Right renal pelvis (tissue), 4 donors: ENCODE measurements around the gene TPST1. TPM values are rescaled to one million over a fixed set of nuclear protein-coding genes. Genes with fewer than 3 reads are reported as not detected.
"Not testable (repeated sequence)": the region's sequence is repeated elsewhere in the genome, so short reads cannot be mapped to it uniquely, and the experiment has no call there.

ENCODE experiments used
- DNase-seq, 4 donors: peaks; one replicate each; pipeline ENCODE4 v3.0.0-alpha.2; 2013; ENCODE audit warnings: low read depth in 4 of 4, low spot score in 3 of 4, missing footprints in 1 of 4
- polyA plus RNA-seq, 4 donors: library from polyadenylated mRNA; unstranded; fragments of 120-200 nt; gene quantifications; one replicate each; pipeline ENCODE4 v1.2.1, GENCODE V29; 2013; ENCODE audit not compliant: insufficient read length in 4 of 4

TPST1 gene
- polyA plus RNA-seq, 4 donors: 45.8 to 54.3 (median 49.6) TPM

DNA sequence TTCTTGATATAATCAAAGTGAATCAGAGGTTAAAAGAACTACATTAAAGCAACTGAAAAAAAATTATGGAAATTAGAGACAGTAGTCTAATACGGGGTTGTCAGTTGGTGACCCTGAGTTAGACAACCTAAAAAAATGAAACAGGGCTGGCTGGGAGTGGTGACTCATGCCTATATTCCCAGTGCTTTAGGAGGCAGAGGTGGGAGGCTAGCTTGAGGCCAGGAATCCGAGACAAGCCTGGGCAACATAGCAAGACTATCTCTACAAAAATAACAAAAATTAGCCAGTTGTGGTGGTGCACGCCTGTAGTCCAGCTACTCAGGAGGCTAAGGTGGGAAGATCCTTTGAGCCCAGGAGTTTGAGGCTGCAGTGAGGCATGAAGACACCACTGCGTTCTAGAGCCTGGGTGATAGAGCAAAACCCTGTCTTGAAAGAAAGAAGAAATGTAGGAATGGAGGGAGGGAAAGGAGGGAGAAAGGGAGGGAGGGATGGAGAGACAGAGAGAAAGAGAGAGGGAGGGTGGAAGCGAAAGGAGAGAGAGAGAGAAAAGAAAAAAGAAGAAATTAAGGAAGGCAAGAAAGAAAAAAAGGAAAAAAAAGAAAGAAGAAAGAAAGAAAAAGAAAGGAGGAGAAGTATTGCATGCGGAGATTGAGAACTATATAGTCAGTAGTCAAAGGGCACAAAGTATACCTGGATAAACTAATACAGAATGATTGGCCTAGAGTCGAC lies 166.1 kb downstream of the TPST1 start:
- DNase-seq: no peak

DNA sequence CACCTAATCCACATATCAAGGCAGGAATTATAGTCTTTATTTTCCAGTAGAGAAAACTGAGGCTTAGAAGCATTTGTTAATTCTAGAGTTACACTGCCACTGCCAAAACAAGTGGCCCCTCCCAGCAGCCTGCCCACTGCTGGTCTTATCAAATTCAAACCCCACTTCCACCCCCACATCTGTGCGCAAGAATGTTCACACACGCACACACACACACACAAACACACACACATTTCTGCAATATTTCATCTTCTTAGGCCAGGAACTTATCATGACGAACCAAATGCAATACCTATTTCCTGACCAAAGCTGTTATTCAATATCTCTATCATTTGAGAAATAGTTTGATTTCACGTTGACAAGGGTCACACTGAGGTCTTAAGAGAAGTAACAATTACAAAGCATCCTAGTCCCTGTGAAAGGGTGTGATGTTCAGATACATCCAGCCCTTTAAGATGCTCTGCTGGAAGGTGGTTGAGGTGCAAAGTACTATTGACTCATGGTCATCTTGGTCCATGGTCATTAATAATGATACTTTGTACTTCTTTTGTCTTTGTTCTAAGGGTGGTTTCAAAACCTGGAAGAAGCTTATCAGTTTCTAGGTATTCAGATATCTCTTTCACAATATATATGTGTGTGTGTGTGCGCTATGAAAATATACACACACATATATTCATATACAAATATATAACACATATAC lies 169.2 kb downstream of the TPST1 start:
- not testable (repeated sequence) for DNase-seq

DNA sequence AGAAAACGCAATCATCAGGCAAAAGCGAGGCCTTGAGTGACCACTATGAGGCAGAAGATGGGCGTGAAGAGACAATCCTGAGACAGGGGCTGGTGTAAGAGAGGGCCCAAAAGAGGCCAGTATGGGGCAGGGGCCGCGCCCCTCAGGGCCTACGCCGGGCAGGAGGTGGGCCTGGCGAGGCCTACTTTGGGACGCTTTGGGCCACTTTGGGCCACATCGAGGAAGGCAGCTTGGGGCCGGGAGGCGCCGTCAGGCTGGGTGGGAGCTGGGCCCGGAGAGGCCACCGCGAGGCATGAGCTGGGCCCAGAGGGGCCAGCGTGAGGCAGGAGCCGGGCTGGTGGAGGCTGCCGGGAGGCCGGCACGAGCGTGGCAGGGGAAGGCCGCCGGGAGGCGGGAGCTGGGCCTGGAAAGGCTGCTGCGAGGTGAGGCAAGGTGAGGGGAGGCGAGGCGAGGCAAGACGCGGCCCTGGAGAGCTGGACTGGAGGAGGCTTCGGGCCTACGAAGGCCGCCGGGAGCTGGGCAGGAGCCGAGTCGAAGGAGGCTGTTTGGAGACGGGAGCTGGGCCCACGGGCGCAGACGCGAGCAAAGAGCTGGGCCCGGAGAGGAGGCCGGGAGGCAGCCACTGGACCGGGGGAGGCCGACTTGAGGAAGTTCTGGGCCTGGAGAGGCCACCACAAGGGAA lies 171.3 kb downstream of the TPST1 start:
- DNase-seq: no peak

DNA sequence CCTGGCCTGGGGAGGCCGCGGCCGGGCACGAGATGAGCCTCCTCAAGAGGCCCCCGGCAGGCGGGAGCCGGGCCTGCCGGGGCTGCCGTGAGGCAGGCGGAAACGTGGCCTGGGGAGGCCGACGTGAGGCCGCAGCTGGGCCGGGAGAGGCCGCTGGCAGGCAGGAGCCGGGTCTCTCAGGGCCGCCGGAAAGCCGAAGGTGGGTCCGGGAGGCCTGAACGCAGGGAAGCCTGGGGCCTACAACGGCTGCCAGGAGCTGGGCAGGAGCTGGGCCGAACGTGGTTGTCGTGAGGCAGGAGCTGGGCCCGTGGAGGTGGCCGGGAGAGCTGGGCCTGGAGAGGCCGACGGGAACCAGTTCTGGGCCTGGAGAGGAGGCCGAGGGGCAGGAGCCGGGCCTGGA lies 171.9 kb downstream of the TPST1 start:
- no peak for DNase-seq

DNA sequence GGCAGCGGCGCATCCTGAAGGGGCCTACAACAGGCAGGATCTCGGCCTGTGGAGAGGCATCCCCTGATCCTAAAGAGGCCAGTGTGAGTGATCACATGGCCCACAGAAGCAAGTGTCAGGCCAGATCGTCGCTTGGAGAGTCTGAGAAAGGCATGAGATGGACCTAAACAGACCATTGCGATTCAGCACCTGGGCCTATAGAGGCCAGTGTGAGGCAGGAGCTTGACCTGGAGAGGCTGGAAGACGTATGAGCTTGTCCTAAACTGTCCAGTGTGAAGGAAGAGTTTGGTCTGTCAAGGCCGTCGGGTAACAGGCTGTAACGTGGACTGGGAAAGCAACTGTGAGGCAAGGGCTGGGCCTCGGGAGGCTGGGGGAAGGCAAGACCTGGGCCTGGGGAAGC lies 172.6 kb downstream of the TPST1 start:
- no peak for DNase-seq

DNA sequence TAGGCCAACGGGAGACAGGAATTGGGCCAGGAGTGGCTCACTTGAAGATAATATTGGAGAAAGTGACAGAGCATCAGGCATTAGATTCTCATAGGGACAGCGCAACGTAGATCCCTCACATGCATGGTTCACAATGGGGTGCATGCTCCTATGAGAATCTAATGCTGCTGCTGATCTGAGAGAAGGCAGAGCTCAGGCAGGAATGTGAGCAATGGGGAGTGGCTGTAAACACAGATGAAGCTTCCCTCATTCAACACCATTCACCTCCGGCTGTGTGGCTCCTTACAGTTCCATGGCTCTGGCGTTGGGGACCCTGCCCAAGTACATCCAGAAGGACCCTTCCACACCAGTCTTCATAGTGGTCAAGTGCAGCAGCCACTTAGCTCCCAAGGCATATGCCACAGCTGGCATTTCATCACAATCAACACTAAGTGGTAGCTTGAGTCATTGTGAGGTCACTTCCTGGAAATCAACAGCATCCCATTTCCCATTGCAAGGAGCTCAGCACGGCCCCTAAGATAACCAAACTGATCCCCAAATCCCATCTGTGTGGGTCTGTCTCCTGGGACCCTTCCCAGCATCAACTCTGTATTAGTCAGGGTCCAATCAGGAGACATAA lies 174.5 kb downstream of the TPST1 start:
- no peak for DNase-seq

DNA sequence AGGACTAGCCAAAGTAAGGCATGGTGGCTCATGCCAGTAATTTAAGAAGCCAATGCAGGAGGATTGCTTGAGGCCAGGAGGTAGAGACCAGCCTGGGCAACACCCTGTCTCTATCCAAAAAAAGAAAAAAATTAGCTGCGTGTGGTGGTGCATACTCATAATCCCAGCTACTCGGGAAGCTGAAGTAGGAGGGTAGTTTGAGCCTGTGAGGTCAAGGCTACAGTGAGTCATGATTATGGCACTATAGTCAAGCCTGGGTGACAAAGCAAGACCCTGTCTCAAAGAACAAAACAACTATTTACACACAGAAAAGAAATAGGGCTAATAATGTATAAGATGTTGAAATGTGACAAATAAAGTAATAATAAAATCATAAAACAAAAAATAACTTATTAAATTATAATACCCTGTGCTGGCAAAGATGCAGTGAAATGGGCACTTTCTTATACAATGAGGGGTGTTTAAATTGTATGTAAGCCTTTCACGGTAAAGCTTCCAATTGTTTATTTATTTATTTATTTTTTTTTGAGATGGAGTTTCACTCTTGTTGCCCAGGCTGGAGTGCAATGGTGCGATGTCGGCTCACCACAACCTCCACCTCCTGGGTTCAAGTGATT lies 175.2 kb downstream of the TPST1 start:
- no peak for DNase-seq

DNA sequence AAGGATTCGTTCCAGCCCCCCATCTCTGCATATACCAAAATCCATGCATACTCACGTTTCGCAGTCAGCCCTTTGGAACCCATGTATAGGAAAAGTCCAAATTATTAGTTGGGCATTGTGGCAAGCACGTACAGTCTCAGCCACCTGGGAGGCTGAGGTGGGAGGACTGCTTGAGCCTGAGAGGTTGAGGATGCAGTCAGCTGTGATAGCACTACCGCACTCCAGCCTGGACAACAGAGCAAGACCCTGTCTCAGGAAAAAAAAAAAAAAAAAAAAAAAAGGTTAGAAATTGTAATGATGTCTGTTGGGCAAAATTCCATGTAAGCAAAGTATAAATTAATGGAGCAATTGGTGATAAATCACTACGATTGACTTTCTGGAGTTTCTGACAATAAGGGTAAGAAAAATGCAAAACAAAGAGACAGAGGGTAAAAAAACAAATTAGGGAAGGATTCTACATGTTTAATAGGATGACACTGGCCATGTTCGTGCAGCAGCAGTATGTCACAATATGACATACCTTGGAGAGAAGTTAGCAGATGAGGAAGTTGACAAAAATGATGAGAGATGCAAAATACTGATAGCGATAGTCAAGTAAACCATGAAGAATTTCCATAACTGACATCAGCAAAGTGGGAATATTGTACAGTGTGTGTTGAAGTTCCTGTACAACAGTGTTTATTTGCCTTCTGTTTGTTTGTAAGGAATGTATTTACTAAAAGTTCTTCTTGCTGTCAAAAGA lies 177.2 kb downstream of the TPST1 start:
- not testable (repeated sequence) for DNase-seq

DNA sequence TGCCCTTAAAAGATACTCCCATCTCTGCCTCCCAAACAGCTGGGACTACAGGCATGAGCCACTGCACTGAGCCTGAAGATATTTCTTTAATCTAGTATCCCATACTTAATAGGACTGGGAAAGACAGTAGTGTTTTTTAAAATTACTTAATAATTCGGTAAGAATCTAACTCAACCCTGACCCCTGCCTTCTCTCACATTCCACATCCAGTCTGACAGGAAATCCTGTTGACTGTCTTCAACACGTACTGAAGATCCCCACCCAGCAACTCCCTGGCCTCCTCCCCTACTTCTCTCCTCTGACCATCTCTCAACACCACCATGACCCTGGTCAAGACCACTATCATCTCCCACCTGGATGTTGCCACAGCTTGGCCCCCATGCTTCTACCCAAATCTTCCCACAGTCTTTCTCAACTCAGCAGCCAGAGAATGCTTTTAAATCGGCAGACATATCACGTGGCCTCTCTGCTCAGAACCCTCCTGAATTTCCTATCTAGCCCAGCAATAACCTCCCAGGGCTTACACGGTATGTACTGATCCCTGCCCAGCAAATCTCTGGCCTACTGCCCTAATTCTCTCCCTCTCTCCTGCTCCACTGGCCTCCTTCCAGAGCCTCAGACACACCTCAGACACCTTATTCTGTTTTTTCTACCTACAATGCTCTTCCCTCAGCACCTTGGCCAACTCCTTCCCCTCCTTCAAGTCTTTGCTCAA lies 180.2 kb downstream of the TPST1 start:
- DNase-seq: not testable (repeated sequence)

DNA sequence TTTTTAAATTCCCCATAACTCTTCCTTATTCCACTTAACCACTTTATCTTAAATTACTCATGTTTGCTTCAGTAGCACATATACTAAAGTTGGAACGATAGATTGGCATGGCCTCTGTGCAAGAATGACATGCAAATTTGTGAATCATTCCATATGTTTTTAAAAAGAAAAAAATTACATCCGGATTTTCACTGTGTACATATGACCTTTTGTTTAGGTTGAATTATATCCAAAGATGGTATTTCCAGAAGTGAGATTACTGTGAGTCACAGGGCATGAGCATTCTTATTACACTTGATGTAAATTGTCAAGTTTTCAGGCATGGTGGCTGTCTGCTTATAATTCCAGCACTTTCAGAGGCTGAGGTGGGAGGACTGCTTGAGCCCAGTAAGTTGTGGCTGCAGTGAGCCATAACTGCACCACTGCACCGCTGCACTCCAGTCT lies 190.0 kb downstream of the TPST1 start:
- DNase-seq: not testable (repeated sequence)

DNA sequence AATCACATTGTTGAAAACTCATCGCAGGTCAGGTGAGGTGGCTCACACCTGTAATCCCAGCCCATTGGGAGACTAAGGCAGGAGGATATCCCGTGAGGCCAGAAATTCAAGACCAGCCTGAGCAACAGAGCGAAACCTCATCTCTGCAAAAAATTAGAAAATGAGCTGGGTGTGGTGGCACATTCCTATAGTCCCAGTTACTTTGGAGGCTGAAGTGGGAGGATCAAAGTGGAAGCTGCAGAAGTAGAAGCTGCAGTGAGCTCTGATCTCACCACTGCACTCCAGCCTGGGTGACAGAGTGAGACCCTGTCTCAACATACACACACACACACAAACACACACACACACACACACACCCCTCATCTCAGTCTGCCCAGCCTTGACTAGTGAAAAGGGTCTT lies 190.9 kb downstream of the TPST1 start:
- DNase-seq: not testable (repeated sequence)

DNA sequence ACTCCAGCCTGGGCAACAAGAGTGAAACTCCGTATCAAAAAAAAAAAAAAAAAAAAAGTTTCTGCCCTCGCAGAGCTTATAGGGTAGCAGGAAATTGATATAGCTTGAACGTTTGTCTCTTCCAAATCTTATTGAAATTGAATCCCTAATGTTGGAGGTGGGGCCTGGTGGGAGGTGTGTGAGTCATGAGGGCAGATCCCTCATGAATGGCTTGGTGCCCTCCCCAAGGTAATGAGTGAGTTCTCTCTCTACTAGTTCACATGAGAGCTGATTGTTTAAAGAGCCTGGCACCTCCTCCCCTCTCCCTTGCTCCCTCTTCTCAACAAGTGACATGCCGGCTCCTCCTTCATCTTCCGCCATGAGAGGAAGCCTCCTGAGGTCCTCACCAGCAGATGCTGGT lies 193.7 kb downstream of the TPST1 start:
- not testable (repeated sequence) for DNase-seq

DNA sequence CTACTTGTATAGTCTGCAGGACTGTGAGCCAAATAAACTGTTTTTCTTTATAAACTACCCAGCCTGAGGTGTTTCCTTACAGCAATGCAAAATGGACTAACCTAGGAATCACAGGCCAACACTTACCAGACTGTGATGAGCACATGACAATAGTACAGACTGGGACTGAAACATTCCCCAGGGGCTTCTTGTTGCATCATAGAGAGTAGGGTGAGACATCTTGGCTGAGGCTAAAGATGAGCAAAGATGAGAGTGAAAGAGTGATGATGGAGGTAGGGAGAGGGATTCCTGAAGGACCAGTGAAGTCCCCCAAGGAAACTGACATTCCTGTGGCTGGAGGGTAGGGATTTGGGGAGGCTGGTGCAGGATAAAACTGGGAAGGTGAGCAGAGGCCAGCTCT lies 194.4 kb downstream of the TPST1 start:
- DNase-seq: no peak

DNA sequence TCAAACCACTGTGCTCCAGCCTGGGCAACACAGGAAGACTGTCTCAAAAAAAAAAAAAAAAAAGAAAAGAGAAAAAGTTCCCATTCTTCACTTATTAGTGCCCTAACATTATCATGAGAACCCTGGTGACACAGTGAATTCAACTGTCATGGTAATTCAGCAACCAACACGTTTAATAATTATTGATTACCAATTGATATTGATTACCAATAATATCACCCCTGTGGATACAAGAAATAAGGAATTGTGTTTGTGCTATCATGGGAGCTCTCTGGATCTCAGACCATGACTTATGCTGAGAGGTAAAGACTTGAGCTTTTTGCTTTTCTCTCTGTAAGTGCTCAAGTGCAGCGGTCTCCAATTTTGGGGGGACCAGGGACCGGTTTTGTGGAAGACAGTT lies 195.3 kb downstream of the TPST1 start:
- DNase-seq: no peak

DNA sequence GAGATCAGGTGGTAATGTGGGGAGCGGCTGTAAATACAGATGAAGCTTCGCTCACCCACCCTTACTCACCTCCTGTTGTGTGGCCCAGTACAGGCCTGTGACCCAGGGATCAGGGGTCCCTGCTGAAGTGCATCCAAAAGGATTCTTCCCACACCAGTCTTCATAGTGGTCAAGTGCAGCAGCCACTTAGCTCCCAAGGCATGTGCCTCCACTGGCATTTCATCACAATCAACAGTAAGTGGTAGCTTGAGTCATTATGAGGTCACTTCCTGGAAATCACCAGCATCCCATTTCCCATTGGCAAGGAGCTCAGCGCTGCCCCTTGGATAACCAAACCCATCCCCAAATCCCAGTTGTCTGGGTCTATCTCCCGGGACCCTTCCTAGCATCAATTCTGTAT lies 196.0 kb downstream of the TPST1 start:
- not testable (repeated sequence) for DNase-seq

DNA sequence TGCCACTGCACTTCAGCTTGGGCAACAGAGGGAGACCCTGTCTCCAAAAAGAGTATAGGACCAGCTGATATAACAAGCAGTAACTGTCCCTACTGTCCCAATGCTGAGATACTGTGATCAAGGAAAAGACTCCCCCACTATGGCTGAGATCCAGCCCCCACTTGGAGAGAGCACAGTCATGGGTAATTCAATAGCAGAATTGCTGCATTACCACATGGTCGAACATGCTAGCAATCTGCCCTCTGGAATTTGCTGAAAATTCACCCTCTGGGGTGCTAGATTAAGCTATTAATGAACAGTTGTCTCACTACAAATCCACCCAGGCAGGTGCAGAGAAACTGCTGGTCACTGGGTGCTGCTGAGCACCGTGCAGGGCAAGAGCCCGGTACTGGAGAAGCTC lies 196.8 kb downstream of the TPST1 start:
- not testable (repeated sequence) for DNase-seq

DNA sequence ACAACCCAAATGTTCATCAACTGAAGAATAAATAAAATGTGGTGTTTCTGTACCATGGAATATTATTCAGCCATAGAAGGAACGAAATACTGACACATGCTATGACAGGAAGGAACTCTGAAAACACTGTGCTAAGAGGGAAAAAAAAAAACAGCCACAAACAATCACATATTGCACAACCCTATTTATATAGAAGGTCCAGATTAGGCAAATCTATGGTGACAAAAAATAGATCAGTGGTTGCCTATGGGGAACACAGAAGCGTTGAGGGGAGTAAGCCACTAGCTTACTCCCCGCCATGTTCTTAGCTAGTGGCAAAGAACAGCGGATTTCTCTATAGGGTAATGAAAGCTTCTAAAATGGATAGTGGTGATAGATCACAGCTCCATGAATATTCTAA lies 198.4 kb downstream of the TPST1 start:
- no peak for DNase-seq

DNA sequence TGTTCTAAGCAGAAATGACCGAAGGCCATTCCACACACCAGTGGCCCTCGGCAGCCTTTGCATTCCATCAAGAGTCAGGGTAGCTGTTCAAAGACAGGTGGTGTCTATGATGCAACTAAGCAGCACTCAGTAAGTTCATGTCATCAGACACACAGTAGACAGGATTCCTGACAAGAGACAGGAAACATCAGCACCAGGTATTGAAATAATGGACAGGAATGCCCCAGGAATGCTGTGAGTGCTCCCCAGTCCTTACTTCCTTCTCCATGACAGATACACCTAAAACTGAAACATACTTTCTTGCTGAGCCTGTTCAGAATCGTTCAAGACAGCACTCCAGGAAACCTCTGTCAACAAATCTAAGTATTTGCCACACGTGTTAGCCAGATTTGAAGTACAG lies 204.4 kb downstream of the TPST1 start:
- DNase-seq: no peak
